Fibroblast of lung (primary cell): Measurements from ENCODE around the gene HRH3.

Experiments used
- EZH2 ChIP-seq: IDR thresholded peaks from 2 replicates; pipeline ENCODE4 v1.5.1; 2012; ENCODE audit warnings: low read length, control low read depth, mild to moderate bottlenecking; ENCODE audit errors: missing control alignments
- TF ChIP-seq, protein P1 (sequence below), 2 donors: IDR thresholded peaks in 1 of 2; conservative IDR thresholded peaks in 1 of 2; 1 replicate in 1 of 2; 2 replicates in 1 of 2; pipeline ENCODE4 v1.5.1; 2011 to 2012; ENCODE audit warnings: low read length in 2 of 2, control low read depth in 1 of 2, inconsistent platforms in 1 of 2, low read depth in 1 of 2, mild to moderate bottlenecking in 1 of 2

- TF ChIP-seq, protein P1, sequence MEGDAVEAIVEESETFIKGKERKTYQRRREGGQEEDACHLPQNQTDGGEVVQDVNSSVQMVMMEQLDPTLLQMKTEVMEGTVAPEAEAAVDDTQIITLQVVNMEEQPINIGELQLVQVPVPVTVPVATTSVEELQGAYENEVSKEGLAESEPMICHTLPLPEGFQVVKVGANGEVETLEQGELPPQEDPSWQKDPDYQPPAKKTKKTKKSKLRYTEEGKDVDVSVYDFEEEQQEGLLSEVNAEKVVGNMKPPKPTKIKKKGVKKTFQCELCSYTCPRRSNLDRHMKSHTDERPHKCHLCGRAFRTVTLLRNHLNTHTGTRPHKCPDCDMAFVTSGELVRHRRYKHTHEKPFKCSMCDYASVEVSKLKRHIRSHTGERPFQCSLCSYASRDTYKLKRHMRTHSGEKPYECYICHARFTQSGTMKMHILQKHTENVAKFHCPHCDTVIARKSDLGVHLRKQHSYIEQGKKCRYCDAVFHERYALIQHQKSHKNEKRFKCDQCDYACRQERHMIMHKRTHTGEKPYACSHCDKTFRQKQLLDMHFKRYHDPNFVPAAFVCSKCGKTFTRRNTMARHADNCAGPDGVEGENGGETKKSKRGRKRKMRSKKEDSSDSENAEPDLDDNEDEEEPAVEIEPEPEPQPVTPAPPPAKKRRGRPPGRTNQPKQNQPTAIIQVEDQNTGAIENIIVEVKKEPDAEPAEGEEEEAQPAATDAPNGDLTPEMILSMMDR (conservative IDR thresholded peaks at IDR 0.05 in 1 of 2, IDR thresholded peaks at IDR 0.05 in 1 of 2; ENCODE audit: low read depth in 1 of 2, low read length in 2 of 2), result no peak
- TF ChIP-seq EZH2, result no peak
These were observed 28.9 kb upstream of the HRH3 start for GRCh38 chr20:62248890-62249560.
